B cell (primary cell): ENCODE results near the gene GDF9.

ENCODE experiments used
- CTCF ChIP-seq: fragments of 200-600 bp; IDR thresholded peaks from one replicate; pipeline ENCODE4 v1.8.0; 2022; ENCODE audit warnings: antibody characterized with exemption, mild to moderate bottlenecking
- EZH2 ChIP-seq: IDR thresholded peaks from 2 replicates; pipeline ENCODE4 v1.6.1; 2012; ENCODE audit warnings: borderline replicate concordance, low read depth, mild to moderate bottlenecking, moderate library complexity, low read length; ENCODE audit not compliant: insufficient read depth, poor library complexity, severe bottlenecking

DNA sequence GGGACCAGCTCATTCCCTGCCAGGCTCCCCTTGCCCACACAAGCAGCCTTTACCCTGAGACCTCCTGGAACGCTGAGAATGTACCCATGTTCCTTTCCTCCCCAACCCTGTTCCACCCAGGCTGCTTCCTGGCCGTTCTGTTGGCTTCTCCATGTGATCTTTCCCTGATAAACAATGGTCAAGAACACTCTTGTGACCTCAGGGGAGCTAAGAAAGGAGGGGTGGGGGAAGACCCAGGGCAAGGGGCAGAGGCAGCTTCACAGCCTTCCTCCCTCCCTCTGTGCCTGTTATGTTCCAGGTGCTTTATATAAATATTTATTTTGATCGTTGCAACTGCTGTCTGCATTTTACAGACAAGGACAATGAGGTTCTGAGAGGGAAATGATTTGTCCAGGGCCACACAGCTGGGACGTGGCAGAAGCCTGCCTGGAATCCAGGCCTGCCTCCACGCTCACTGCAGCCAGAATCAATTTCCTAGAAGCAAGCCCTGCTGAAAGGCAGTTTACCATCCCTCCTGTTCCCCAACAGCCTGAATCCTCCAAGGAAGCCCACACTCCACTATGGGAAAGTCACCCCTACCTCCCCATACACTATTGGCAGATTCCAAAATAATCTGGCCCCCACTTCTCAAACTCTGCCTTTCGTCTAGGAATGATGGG lies 39.7 kb downstream of the GDF9 start:
- TF ChIP-seq CTCF = no peak
- no peak for TF ChIP-seq EZH2
